Non-pigmented ciliary epithelial cell (primary cell): ENCODE data around the gene CCDC127.

ENCODE experiments used
- DNase-seq: peaks from one replicate; pipeline ENCODE4 v3.0.0-alpha.2; 2010; ENCODE audit warnings: low read depth

Gene CCDC127

DNA sequence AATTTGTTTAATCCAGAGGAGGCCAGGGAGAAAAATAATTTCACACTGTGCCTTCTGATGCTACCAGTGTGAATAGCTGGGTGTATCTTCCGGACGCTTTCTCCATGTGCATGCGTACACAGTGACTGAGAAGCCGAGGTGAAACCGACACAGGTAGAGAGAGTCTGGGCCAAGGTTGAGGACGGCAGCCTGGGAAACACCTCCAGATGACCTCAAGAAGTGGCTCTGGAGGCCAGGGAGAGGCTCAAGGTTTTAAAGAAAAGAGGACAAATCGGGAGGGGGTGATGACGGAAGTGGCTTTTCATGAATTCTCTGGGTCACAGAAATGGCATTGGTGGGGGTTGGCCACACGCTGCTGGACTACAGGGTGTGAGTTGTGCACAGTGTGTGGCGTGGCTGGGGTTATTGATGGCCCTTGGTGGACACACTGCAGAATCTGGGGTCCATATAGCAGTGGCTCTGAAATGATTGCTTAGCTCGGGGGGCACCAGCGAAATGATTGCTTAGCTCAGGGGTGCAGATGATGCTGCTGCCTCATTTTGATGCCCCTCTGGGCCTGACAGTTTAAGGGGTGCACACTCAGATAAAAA lies 60.7 kb downstream of the CCDC127 start:
- no peak for DNase-seq

DNA sequence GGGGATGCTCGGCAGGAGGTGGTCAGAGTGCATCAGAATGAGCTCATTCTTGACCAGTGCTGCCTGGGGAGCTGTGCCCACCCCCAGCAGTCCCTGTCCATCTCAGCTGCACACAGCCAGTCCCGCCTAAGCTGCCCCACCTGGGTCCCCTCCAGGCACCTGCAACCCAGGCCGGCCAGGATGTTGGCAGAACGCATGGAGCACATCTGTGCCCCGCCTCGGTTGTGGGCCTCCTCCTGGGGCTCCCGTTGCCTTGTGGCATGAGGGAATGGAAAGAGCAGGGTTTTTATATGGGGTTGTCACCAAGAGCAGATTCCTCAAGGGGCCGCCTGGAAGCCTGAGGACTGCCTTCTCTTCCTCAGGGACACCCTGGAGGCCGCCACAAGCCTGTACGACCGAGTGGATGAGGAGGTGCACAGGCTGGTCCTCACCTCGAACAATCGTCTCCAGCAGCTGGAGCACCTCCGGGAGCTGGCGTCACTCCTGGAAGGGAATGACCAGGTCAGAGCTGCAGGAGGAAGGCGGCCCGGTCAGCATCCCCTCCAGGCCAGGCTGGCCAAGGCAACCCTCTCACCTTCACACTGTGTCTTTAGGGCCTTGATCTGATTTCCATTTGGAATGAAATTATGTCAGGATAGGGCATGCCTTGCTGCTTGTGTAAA lies 61.4 kb downstream of the CCDC127 start:
- DNase-seq = no peak

DNA sequence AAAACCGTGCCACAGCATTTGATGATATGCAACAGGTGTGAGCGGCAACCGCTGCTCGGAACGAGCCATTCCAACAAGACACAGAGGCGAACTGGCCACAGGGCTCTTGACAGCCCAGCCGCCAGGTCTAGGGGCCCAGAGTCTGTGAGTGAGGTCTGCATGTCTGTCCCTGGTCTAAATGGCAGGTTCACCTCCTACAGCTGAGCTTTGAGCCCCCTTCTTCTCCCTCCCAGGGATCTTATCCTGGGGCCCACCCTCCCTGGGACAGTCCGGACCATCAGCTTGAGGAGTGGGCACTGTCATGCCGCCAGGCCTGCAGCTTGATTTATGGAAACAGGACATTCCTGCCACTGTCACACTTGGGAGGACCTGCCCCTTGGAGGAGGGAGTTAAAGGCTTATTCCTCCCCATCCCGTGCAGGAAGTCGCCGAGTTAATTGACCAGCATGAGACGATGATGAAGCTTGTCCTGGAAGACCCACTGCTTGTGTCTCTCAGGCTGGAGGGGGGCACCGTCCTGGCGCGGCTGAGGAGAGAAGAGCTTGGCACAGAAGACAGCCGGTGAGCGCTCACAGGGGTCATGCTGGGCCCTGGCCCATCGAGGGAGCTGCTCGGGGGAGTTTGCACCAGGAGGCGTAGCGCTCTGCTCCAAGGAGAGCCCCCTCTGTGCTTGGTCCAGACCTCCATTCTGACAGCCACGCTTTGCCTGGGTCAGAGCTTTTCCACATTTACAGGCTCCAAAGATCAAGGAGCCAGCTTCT lies 62.1 kb downstream of the CCDC127 start:
- DNase-seq = no peak

DNA sequence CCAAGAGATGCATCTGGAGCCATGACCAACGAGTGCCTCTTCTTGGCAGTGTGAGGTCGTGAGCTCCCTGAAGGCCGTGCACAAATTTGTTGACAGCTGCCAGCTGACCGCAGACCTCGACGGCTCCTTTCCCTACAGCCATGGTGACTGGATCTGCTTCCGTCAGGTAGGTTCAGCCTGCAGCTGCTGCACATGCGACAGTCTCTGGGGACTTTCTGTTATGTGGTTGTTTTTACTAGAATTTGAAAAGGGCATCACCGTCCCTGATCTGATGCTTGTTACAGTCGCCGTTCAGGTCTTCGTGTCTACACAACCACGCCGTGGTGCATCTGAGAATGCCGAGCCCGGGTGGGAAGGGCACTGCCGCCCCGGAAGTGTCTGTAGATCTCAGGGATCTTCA lies 63.1 kb downstream of the CCDC127 start:
- DNase-seq = no peak

DNA sequence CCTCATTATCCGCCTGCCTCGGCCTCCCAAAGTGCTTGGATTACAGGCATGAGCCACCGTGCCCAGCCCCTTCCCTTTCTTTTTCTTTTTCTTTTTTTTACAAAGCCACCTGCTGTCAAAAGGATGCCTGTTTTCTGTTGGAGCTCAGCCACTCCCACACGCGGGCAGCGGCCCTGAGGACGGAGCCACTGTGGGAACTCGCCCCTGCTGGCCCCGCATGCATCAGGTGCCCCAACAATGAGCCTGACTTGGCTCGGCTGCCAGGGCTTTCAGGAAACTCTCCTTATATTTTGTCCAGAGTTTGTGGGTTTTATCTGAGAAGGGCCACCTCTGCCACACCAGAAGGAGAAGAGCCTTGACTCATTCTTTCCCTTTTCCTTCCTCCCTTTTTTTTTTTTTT lies 63.7 kb downstream of the CCDC127 start:
- no peak for DNase-seq

DNA sequence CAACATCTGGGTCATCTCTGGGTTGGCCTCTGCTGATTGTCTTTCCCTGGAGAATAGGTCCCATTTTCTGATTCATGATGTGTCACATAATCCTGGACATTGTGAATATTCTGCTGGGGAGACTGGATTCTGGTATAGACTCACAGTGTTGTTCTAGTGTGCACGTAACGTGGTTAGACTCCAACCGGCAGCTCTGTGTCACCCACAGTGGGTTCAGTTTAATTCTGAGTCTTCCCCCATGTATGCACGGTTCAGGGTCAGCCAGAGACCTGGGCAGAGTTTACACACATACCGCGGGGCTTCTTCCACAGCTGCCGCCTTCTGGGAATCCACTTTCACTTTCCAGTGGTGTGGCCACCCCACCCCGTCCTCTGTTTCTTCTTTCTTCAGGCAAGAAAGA lies 64.7 kb downstream of the CCDC127 start:
- peak; percentile 23 for DNase-seq

DNA sequence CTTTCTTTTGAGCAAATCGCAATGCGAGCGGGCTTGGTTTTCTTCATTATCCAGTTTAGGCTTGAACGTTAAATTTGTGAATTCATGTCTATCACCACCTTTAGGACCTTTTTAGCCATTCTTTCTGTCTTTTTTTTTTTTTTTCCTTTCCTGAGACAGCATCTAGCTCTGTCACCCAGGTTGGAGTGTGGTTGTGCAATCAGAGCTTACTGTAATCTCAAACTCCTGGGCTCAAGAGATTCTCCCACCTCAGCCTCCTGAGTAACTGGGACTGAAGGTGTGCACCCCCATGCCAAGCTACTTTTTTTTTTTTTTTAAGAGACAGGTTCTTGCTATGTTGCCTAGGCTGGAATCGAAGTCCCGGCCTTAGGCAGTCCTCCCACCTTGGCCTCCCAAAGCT lies 65.9 kb downstream of the CCDC127 start:
- DNase-seq = no peak

DNA sequence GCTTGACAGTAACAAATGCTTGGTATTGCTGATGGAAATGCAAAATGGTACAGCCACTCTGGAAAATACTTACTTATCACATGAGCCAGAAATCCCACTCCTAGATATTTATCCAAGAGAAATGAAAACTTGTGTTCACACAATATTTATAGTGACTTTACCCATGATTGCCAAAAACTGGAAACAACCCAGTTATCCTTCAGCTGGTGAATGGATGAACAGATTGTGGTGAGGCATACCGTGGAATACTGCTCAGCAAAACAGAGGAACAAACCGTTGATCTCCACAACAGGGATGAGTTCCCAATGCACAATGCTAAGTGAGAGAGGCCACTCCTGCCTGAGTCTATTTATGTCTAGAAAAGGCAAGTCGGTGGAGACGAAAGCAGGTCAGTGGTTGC lies 67.2 kb downstream of the CCDC127 start:
- no peak for DNase-seq

DNA sequence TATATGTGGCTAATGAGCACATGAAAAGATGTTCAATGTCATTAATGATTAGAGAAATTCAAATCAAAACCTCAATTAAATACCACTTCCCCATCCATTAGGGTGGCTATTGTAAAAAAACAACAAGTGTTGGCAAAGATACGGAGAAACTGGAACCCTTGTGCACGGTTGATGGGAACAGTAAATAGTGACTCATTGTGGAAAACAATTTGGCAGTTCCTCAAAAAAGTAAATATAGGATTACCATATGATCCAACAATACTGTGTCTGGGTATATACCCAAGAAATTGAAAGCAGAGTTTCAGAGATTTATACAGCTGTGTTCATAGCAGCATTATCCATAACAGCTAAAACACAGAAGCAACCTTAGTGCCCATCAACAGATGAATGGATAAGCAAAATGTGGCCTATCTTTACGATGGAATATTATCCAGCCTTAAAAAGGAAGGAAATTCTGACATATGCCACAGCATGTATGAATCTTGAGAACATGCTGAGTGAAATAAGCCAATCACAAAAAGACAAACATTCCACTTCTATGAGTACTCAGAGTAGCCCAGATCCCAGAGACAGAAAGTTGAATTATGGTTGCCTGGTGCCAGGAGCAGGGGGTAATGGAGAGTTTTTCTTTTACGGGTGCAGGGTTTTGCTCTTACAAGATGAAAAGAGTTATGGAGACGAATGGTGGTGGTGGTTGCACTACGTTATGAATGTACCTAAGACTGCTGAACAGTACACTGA lies 68.0 kb downstream of the CCDC127 start:
- no peak for DNase-seq

DNA sequence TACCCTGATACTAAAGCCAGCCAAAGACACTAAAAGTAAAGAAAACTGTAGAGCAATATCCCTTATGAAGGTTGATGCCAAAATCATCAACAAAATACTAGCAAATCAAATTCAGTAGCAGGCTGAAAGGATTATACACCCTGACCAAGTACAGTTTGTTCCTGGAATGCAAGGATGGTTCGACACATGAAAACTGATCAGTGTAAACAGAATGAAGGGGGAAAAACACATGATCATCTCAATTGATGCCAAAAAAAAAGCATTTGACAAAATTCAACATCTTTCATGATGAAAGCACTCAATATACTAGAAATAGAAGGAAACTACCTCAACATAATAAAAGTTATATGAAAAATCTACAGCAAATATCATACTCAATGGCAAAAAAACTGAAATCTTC lies 70.2 kb downstream of the CCDC127 start:
- no peak for DNase-seq
